Gastroesophageal sphincter (tissue), 3 donors: ENCODE data around the gene SFSWAP.

ENCODE experiments used
- EP300 ChIP-seq: sonication (generic); formaldehyde crosslinking; IDR thresholded peaks from one replicate; pipeline ENCODE4 v1.6.1; 2017; ENCODE audit warnings: antibody characterized with exemption, mild to moderate bottlenecking
- POLR2A ChIP-seq, 2 donors: fragments of 450-650 bp; IDR thresholded peaks; one replicate each; pipeline ENCODE4 v1.6.1; 2017; ENCODE audit warnings: antibody characterized with exemption in 2 of 2, mild to moderate bottlenecking in 2 of 2, moderate library complexity in 1 of 2
- POLR2AphosphoS5 ChIP-seq: sonication (generic); formaldehyde crosslinking; IDR thresholded peaks from one replicate; pipeline ENCODE4 v1.6.1; 2017; ENCODE audit warnings: antibody characterized with exemption
- TF ChIP-seq, protein P1 (sequence below), 4 experiments: fragments of 200-600 bp in 2 of 4; fragments of 450-650 bp in 2 of 4; sonication (generic) in 1 of 4; IDR thresholded peaks; one replicate each; pipeline ENCODE4 v1.5.1; 2017 to 2019; ENCODE audit warnings: antibody characterized with exemption in 4 of 4, mild to moderate bottlenecking in 2 of 4, moderate library complexity in 2 of 4

- TF ChIP-seq POLR2AphosphoS5 (no peak), EP300 (no peak), POLR2A (IDR thresholded peaks at IDR 0.05) (no peak)
- TF ChIP-seq, protein P1, sequence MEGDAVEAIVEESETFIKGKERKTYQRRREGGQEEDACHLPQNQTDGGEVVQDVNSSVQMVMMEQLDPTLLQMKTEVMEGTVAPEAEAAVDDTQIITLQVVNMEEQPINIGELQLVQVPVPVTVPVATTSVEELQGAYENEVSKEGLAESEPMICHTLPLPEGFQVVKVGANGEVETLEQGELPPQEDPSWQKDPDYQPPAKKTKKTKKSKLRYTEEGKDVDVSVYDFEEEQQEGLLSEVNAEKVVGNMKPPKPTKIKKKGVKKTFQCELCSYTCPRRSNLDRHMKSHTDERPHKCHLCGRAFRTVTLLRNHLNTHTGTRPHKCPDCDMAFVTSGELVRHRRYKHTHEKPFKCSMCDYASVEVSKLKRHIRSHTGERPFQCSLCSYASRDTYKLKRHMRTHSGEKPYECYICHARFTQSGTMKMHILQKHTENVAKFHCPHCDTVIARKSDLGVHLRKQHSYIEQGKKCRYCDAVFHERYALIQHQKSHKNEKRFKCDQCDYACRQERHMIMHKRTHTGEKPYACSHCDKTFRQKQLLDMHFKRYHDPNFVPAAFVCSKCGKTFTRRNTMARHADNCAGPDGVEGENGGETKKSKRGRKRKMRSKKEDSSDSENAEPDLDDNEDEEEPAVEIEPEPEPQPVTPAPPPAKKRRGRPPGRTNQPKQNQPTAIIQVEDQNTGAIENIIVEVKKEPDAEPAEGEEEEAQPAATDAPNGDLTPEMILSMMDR (IDR thresholded peaks at IDR 0.05), result no peak
Observed at GRCh38 chr12:131759176-131759575, 48.3 kb downstream of the SFSWAP start.
